ENCODE data around the gene ACBD4. TPM values are rescaled to one million over a fixed set of nuclear protein-coding genes. Genes with fewer than 3 reads are reported as not detected.

ACBD4 gene
- total RNA-seq, 2 experiments from 2014 or later: 12.3 to 12.7 TPM

- Mint-ChIP-seq H3K4me3 (no peak overlapping the region), H3K27me3 (ENCODE audit: low read depth) (no peaks in the 10 kb centered on the region), H3K4me1 (ENCODE audit: low read depth) (no peaks in the 10 kb centered on the region), H3K9me3 (no peaks in the 10 kb centered on the region), H3K36me3 (ENCODE audit: low read depth) (peaks cover 44% of the 10 kb centered on the region), H3K27ac (no peak overlapping the region)
- CTCF ChIA-PET: interaction anchor here (1.2 kb wide), 2 partner anchors 9 to 101 kb away, joined by 3 read pairs; no protein-coding TSS in a partner anchor
- intact Hi-C loops (cut with micrococcal nuclease): no loop called here
- no peak for DNase-seq
These were observed 38.6 kb upstream of the ACBD4 start for GRCh38 chr17:45096926-45097325.

GRCh38 chr17:45098081-45098868 is 37.2 kb upstream of the ACBD4 start:
- Mint-ChIP-seq H3K4me3 (no peak overlapping the region), H3K27me3 (ENCODE audit: low read depth) (no peaks in the 10 kb centered on the region), H3K27ac (peak overlapping the region; percentile 36), H3K36me3 (ENCODE audit: low read depth) (peaks cover 42% of the 10 kb centered on the region), H3K9me3 (no peaks in the 10 kb centered on the region), H3K4me1 (ENCODE audit: low read depth) (no peaks in the 10 kb centered on the region)
- intact Hi-C loops (cut with micrococcal nuclease): loop anchor here (2.0 kb wide), 1 partner anchor 75 kb away; no protein-coding TSS in a partner anchor
- CTCF ChIA-PET: interaction anchor here (0.6 to 2.3 kb wide), 18 partner anchors 11 to 187 kb away, joined by 3 to 10 read pairs (median 3); no protein-coding TSS in a partner anchor
- no peak for DNase-seq

GRCh38 chr17:45098869-45099616 is 36.4 kb upstream of the ACBD4 start:
- Mint-ChIP-seq H3K4me3 (no peak overlapping the region), H3K4me1 (ENCODE audit: low read depth) (no peaks in the 10 kb centered on the region), H3K27ac (no peak overlapping the region), H3K9me3 (no peaks in the 10 kb centered on the region), H3K27me3 (ENCODE audit: low read depth) (no peaks in the 10 kb centered on the region), H3K36me3 (ENCODE audit: low read depth) (peaks cover 43% of the 10 kb centered on the region)
- CTCF ChIA-PET: interaction anchor here (0.7 to 2.3 kb wide), 22 partner anchors 10 to 1076 kb away, joined by 3 to 10 read pairs (median 3); no protein-coding TSS in a partner anchor
- DNase-seq: peak; percentile 89
- intact Hi-C loops (cut with micrococcal nuclease): loop anchor here (1.0 to 2.0 kb wide), 3 partner anchors 49 to 179 kb away; no protein-coding TSS in a partner anchor

- peaks cover 35% of the 10 kb centered on the region for H3K36me3 Mint-ChIP-seq (ENCODE audit: low read depth)
- intact Hi-C loops (cut with micrococcal nuclease): no loop called here
- H3K4me1 Mint-ChIP-seq (ENCODE audit: low read depth): no peaks in the 10 kb centered on the region
- H3K27me3 Mint-ChIP-seq (ENCODE audit: low read depth): no peaks in the 10 kb centered on the region
- no peak overlapping the region for H3K27ac Mint-ChIP-seq
- H3K4me3 Mint-ChIP-seq: no peak overlapping the region
- no peaks in the 10 kb centered on the region for H3K9me3 Mint-ChIP-seq
- no peak for DNase-seq
- CTCF ChIA-PET: interaction anchor here (0.6 to 1.9 kb wide), 2 partner anchors 34 to 223 kb away, joined by 4 to 8 read pairs; partner anchors contain the start of gene ACBD4
These were observed 34.0 kb upstream of the ACBD4 start for GRCh38 chr17:45101546-45101882.

GRCh38 chr17:45101883-45102811 is 33.3 kb upstream of the ACBD4 start:
- DNase-seq: no peak
- no peak overlapping the region for H3K4me3 Mint-ChIP-seq
- H3K9me3 Mint-ChIP-seq: no peaks in the 10 kb centered on the region
- no peaks in the 10 kb centered on the region for H3K4me1 Mint-ChIP-seq (ENCODE audit: low read depth)
- intact Hi-C loops (cut with micrococcal nuclease): no loop called here
- H3K27ac Mint-ChIP-seq: no peak overlapping the region
- CTCF ChIA-PET: no interaction called here
- H3K36me3 Mint-ChIP-seq (ENCODE audit: low read depth): peaks cover 35% of the 10 kb centered on the region
- no peaks in the 10 kb centered on the region for H3K27me3 Mint-ChIP-seq (ENCODE audit: low read depth)

- H3K36me3 Mint-ChIP-seq (ENCODE audit: low read depth): peaks cover 33% of the 10 kb centered on the region
- DNase-seq: no peak
- intact Hi-C loops (cut with micrococcal nuclease): no loop called here
- no peaks in the 10 kb centered on the region for H3K27me3 Mint-ChIP-seq (ENCODE audit: low read depth)
- no peaks in the 10 kb centered on the region for H3K9me3 Mint-ChIP-seq
- H3K4me3 Mint-ChIP-seq: no peak overlapping the region
- CTCF ChIA-PET: no interaction called here
- no peaks in the 10 kb centered on the region for H3K4me1 Mint-ChIP-seq (ENCODE audit: low read depth)
- H3K27ac Mint-ChIP-seq: no peak overlapping the region
These were observed 32.6 kb upstream of the ACBD4 start for GRCh38 chr17:45102856-45103255.

GRCh38 chr17:45103269-45103795 is 32.2 kb upstream of the ACBD4 start:
- CTCF ChIA-PET: no interaction called here
- Mint-ChIP-seq H3K4me1 (ENCODE audit: low read depth) (no peaks in the 10 kb centered on the region), H3K9me3 (no peaks in the 10 kb centered on the region), H3K27me3 (ENCODE audit: low read depth) (no peaks in the 10 kb centered on the region), H3K4me3 (no peak overlapping the region), H3K36me3 (ENCODE audit: low read depth) (peaks cover 32% of the 10 kb centered on the region), H3K27ac (no peak overlapping the region)
- no peak for DNase-seq
- intact Hi-C loops (cut with micrococcal nuclease): no loop called here

GRCh38 chr17:45104029-45104428 is 31.5 kb upstream of the ACBD4 start:
- Mint-ChIP-seq H3K36me3 (ENCODE audit: low read depth) (peaks cover 27% of the 10 kb centered on the region), H3K4me1 (ENCODE audit: low read depth) (no peaks in the 10 kb centered on the region), H3K4me3 (no peak overlapping the region), H3K27ac (no peak overlapping the region), H3K9me3 (no peaks in the 10 kb centered on the region), H3K27me3 (ENCODE audit: low read depth) (no peaks in the 10 kb centered on the region)
- no peak for DNase-seq
- intact Hi-C loops (cut with micrococcal nuclease): no loop called here
- CTCF ChIA-PET: interaction anchor here (0.9 kb wide), 1 partner anchor 139 kb away, joined by 5 read pairs; no protein-coding TSS in a partner anchor

GRCh38 chr17:45104497-45104896 is 31.0 kb upstream of the ACBD4 start:
- Mint-ChIP-seq H3K27me3 (ENCODE audit: low read depth) (no peaks in the 10 kb centered on the region), H3K9me3 (no peaks in the 10 kb centered on the region), H3K27ac (no peak overlapping the region), H3K4me3 (no peak overlapping the region), H3K4me1 (ENCODE audit: low read depth) (no peaks in the 10 kb centered on the region), H3K36me3 (ENCODE audit: low read depth) (peaks cover 24% of the 10 kb centered on the region)
- no peak for DNase-seq
- intact Hi-C loops (cut with micrococcal nuclease): no loop called here
- CTCF ChIA-PET: interaction anchor here (0.9 kb wide), 1 partner anchor 139 kb away, joined by 5 read pairs; no protein-coding TSS in a partner anchor

GRCh38 chr17:45104907-45105624 is 30.4 kb upstream of the ACBD4 start:
- Mint-ChIP-seq H3K9me3 (no peaks in the 10 kb centered on the region), H3K36me3 (ENCODE audit: low read depth) (peaks cover 24% of the 10 kb centered on the region), H3K4me1 (ENCODE audit: low read depth) (no peaks in the 10 kb centered on the region)

GRCh38 chr17:45106096-45106495 is 29.4 kb upstream of the ACBD4 start:
- DNase-seq: no peak
- no peak overlapping the region for H3K4me3 Mint-ChIP-seq
- no peaks in the 10 kb centered on the region for H3K9me3 Mint-ChIP-seq
- H3K27me3 Mint-ChIP-seq (ENCODE audit: low read depth): no peaks in the 10 kb centered on the region
- H3K4me1 Mint-ChIP-seq (ENCODE audit: low read depth): no peaks in the 10 kb centered on the region
- peaks cover 23% of the 10 kb centered on the region for H3K36me3 Mint-ChIP-seq (ENCODE audit: low read depth)
- CTCF ChIA-PET: interaction anchor here (1.0 kb wide), 1 partner anchor 10 kb away, joined by 3 read pairs; no protein-coding TSS in a partner anchor
- H3K27ac Mint-ChIP-seq: no peak overlapping the region
- intact Hi-C loops (cut with micrococcal nuclease): no loop called here

More at GRCh38 chr17:45104907-45105624, 30.4 kb upstream of the ACBD4 start:
- CTCF ChIA-PET: interaction anchor here (1.0 kb wide), 1 partner anchor 9 kb away, joined by 3 read pairs; no protein-coding TSS in a partner anchor
- H3K27me3 Mint-ChIP-seq (ENCODE audit: low read depth): no peaks in the 10 kb centered on the region
- intact Hi-C loops (cut with micrococcal nuclease): no loop called here
- DNase-seq: no peak
- H3K4me3 Mint-ChIP-seq: no peak overlapping the region
- H3K27ac Mint-ChIP-seq: no peak overlapping the region

Data from activated naive CD4-positive, alpha-beta T cell treated with anti-CD3 and anti-CD28 coated beads for 36 hours (primary cell).